T-helper 17 cell (primary cell): Measurements from ENCODE around the gene ARHGEF26. TPM values are rescaled to one million over a fixed set of nuclear protein-coding genes. Genes with fewer than 3 reads are reported as not detected.

ENCODE experiments used
- ATAC-seq: fragments of 150-1000 bp; cut with Tn5 transposase; 2 replicates; pipeline ENCODE4 v1.10.0; 2021; ENCODE audit warnings: mild to moderate bottlenecking, moderate library complexity
- DNase-seq, 3 donors: peaks; one replicate each; pipeline versions ENCODE4 v3.0.0 to v3.0.0-alpha.2; 2020 to 2021
- H3K9me3 ChIP-seq: one replicate; pipeline ENCODE4 v1.7.0; 2013; ENCODE audit warnings: low read length, mild to moderate bottlenecking; ENCODE audit not compliant: control insufficient read depth, poor library complexity, severe bottlenecking
- H3K27ac Mint-ChIP-seq: one replicate; pipeline ENCODE4 v1.8.0; 2022; ENCODE audit warnings: mild to moderate bottlenecking, moderate library complexity, mixed read lengths
- H3K27me3 Mint-ChIP-seq: one replicate; pipeline ENCODE4 v1.8.0; 2022; ENCODE audit warnings: mixed read lengths
- H3K36me3 Mint-ChIP-seq: one replicate; pipeline ENCODE4 v1.8.0; 2022; ENCODE audit warnings: low read depth, mixed read lengths
- H3K4me1 Mint-ChIP-seq: one replicate; pipeline ENCODE4 v1.8.0; 2022; ENCODE audit warnings: mild to moderate bottlenecking, mixed read lengths
- H3K4me3 Mint-ChIP-seq: one replicate; pipeline ENCODE4 v1.8.0; 2022; ENCODE audit warnings: mild to moderate bottlenecking, moderate library complexity, mixed read lengths
- total RNA-seq, 4 donors: library from RNA in 2 of 4; stranded (reverse) in 2 of 4; gene quantifications; one replicate each; pipeline ENCODE4 v1.2.3 and lab custom pipeline; 2022 to 2026

Gene ARHGEF26
- total RNA-seq, 2 donors from 2014 or later, result not detected

DNA sequence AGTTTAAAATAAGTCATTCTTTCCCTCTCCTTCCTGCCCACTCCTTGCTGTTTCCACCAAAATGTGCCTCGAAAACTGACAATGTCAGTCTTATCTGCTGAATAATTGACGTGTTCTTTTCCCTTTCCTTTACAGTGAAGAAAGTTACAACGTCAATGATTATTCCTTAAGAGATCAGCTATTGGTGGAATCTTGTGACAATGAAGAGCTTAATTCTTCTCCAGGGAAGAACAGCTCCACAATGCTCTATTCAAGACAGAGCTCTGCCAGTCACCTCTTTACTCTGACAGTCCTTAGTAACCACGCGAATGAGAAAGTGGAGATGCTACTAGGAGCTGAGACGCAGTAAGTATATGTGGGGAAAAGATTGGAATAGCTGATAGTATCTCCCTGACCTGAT is 119.0 kb downstream of the ARHGEF26 start:
- Mint-ChIP-seq H3K27me3 (peaks cover 6% of the 10 kb centered on the region), H3K4me3 (no peak overlapping the region), H3K36me3 (no peaks in the 10 kb centered on the region), H3K4me1 (no peaks in the 10 kb centered on the region), H3K27ac (no peak overlapping the region)
- no peak for DNase-seq
- ATAC-seq, result no peak
- no peaks in the 10 kb centered on the region for H3K9me3 ChIP-seq

DNA sequence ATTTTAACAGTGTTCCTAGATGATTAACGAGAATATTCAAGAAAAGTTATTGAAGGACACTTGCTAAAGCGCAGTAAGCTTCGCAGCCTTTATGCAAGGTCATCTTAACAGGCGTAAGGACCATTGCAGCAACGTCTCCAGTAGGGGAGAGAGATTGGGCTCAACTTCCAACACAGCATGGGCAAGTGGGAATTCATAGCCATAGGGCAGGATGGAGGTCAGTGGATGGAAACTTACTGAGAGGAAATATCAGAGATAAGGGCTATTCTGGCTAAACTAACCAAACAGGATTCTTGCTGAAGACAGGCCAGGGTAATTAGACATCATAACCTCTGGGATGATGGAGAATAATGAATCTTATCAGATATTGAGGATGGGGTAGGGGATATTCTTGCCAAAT is 120.3 kb downstream of the ARHGEF26 start:
- no peak for DNase-seq
- no peaks in the 10 kb centered on the region for H3K4me1 Mint-ChIP-seq
- H3K9me3 ChIP-seq, result no peaks in the 10 kb centered on the region
- ATAC-seq, result no peak
- H3K27ac Mint-ChIP-seq, result no peak overlapping the region
- no peaks in the 10 kb centered on the region for H3K27me3 Mint-ChIP-seq
- H3K4me3 Mint-ChIP-seq, result no peak overlapping the region
- no peaks in the 10 kb centered on the region for H3K36me3 Mint-ChIP-seq

DNA sequence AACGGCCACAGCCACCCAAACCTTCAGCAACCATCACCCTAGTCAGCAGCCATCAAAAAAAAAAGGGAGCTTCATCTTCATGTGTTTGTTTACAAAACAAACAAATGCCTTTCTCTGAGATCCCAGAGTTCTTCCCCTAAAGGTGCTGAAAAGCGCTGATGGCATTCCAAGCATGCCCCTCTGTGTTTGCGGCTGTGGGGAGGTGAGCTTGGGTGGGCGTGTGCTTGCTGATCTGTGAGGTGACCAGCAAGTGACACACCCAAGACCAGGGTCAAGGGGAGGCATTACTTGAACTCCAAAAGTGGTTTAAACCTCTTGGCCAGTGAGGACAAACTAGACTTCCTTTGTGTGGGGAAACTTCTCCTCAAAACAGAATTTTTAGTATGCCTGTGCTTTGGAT is 121.6 kb downstream of the ARHGEF26 start:
- peaks cover 3% of the 10 kb centered on the region for H3K36me3 Mint-ChIP-seq
- H3K4me3 Mint-ChIP-seq, result no peak overlapping the region
- no peaks in the 10 kb centered on the region for H3K4me1 Mint-ChIP-seq
- H3K27ac Mint-ChIP-seq, result no peak overlapping the region
- ATAC-seq (no peak), DNase-seq (no peak)
- H3K9me3 ChIP-seq, result no peaks in the 10 kb centered on the region
- H3K27me3 Mint-ChIP-seq, result no peaks in the 10 kb centered on the region

DNA sequence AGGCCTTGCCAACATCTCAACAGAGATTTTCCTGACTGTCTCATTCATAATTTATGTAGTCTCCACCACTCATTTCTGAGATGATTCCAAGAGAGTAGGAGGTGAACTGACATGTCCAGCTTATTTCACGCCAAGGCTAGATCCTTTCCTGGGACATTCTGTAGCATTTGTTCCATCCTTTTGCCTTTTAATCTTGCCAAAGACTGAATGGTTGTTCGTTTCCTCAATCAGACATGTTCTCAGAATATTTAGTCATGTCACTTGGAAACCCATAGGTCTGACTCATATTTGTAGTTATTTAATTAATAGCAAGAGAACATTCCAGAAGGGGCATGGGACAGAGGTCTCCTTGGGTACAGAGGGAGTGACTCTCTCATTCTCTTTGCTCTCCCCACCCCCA is 122.2 kb downstream of the ARHGEF26 start:
- H3K4me1 Mint-ChIP-seq, result no peaks in the 10 kb centered on the region
- ATAC-seq (no peak), DNase-seq (no peak)
- no peaks in the 10 kb centered on the region for H3K9me3 ChIP-seq
- peaks cover 3% of the 10 kb centered on the region for H3K36me3 Mint-ChIP-seq
- H3K27ac Mint-ChIP-seq, result no peak overlapping the region
- H3K4me3 Mint-ChIP-seq, result no peak overlapping the region
- no peaks in the 10 kb centered on the region for H3K27me3 Mint-ChIP-seq

DNA sequence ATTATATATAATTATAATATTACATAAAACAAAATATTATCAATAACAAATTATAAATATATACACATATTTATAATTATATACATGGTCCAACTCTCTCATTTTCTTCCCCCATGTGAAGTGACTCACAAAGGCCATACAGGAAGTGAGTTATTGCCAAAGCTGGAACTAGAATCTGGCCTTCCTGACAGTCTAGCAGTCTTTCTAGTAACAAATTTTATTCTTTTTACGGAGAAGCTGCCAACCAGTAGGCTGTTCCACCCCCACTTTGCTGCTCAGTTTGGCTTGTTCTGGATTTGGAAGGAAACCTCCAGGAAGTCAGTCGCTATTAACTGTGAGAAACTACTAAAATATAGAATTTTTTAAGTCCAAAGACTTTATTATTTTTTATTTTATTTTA is 123.5 kb downstream of the ARHGEF26 start:
- Mint-ChIP-seq H3K36me3 (peaks cover 6% of the 10 kb centered on the region), H3K27me3 (no peaks in the 10 kb centered on the region), H3K4me1 (no peaks in the 10 kb centered on the region), H3K4me3 (no peak overlapping the region), H3K27ac (no peak overlapping the region)
- ATAC-seq (no peak), DNase-seq (no peak)
- no peaks in the 10 kb centered on the region for H3K9me3 ChIP-seq

DNA sequence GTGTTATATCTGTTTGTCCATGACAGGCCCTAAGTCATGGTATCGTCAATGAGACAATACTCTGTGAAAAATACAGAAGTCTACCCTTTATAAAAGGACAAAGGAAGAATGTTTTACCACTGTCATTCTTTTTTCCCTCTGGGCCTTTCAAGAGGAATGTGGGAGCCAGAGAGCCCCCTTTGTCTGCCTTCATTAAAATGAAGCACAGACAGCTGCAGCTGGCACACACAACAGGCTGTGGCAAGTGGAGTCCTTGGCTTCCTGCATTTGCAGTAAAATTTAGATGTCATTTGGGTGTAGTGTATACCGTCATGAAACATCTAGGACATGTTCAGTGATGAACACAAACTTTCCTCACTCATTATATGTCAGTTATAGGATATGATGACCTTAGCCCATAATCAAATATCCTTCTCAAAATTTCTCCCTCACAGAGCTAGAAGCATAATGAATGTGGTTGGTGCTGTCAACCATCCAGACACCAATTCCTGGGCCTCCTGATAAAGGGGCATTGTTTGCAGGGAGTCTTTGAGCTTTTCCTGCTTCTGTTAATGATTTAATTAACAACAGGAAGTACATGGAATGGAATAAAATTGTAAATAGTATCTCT is 126.7 kb downstream of the ARHGEF26 start:
- peaks cover 4% of the 10 kb centered on the region for H3K4me1 Mint-ChIP-seq
- no peak for DNase-seq
- no peak overlapping the region for H3K4me3 Mint-ChIP-seq
- peaks cover 16% of the 10 kb centered on the region for H3K36me3 Mint-ChIP-seq
- H3K9me3 ChIP-seq, result no peaks in the 10 kb centered on the region
- ATAC-seq, result no peak
- H3K27me3 Mint-ChIP-seq, result no peaks in the 10 kb centered on the region
- no peak overlapping the region for H3K27ac Mint-ChIP-seq

DNA sequence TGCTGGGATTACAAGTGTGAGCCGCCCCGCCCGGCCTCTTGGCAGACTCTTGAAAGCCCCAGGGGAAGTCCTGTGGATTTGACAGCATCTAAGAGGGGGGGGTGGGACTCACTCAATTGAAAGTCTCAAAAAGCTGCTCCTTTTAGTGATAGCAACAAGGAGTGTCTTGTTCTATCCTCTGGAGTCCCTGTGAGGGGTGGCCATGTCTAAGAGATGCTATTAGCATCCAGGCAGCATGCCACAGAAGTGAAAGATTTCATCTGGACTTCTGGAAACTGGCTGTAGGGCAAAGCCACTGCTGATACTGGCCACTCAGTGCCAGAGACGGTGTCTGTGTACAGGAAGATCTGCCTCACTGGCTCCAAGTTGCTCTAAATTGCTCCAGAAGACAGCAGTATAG is 129.1 kb downstream of the ARHGEF26 start:
- no peaks in the 10 kb centered on the region for H3K27me3 Mint-ChIP-seq
- DNase-seq (no peak), ATAC-seq (no peak)
- peaks cover 22% of the 10 kb centered on the region for H3K36me3 Mint-ChIP-seq
- H3K4me3 Mint-ChIP-seq, result no peak overlapping the region
- no peak overlapping the region for H3K27ac Mint-ChIP-seq
- peaks cover 5% of the 10 kb centered on the region for H3K4me1 Mint-ChIP-seq
- no peaks in the 10 kb centered on the region for H3K9me3 ChIP-seq

DNA sequence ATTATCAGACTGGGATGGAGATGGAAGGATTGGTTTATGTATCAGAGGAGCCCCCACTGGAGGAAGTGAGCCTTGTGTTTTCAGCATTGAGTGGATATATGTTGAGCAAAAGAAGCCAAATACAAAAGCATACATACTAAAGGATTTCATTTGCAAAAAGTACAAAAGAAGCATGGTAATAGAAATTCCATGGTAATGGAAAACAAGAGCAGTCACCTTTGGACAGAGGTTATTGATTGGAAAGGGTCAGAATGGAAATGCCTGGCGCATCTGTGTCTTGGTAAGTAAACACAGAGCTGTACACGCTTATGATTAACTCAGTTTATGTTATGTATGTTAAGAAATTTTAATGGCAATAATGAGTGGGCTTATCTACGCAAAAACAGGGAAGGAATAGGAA is 130.4 kb downstream of the ARHGEF26 start:
- no peak for ATAC-seq
- DNase-seq, result no peak
- peak overlapping the region; percentile 27 for H3K27ac Mint-ChIP-seq
- no peak overlapping the region for H3K4me3 Mint-ChIP-seq
- H3K4me1 Mint-ChIP-seq, result peaks cover 5% of the 10 kb centered on the region
- peaks cover 22% of the 10 kb centered on the region for H3K36me3 Mint-ChIP-seq
- H3K27me3 Mint-ChIP-seq, result no peaks in the 10 kb centered on the region
- no peaks in the 10 kb centered on the region for H3K9me3 ChIP-seq

DNA sequence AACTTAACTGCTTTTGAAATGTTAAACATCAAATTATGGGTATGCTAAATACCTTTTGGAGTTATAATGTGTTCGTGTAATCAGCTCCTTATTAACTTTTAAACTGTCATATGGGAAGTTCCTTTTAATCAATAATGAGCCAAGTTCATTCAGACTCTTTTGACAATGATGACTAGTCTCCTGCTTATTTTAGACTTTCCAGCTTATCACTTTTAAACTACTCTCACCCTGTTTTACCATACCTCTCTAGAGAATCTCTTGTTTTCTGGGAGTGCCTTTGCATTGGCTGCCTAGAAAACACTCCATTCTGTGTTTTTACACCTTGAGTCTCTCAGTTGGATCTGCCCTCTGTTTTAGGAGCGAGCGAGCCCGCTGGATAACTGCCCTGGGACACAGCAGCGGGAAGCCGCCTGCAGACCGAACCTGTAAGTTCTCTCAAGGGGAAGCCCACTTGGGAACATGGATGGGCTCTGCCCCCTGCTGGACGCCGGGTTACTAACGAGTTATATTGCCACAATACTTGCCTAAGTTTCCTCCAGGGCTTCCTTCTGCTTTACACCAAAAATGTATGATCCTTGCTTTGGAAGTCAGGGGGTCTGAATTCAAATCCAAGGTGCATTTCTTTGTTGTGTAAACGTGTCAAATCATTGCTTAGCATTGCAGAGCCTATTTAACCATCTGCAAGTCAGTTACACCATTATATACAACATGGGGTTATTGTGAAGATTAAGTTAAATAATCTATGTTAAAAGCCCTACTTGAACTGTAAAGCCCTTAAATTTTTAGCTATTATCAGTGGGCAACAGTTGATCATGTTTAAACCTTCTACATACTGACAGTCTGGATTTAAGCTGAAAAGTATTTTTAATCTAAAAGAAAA is 131.8 kb downstream of the ARHGEF26 start:
- H3K4me3 Mint-ChIP-seq, result no peak overlapping the region
- DNase-seq (peak; percentile 16 to 47 (median 26)), ATAC-seq (peak; percentile 63)
- peaks cover 19% of the 10 kb centered on the region for H3K36me3 Mint-ChIP-seq
- H3K4me1 Mint-ChIP-seq, result peaks cover 5% of the 10 kb centered on the region
- no peak overlapping the region for H3K27ac Mint-ChIP-seq
- H3K27me3 Mint-ChIP-seq, result no peaks in the 10 kb centered on the region
- no peaks in the 10 kb centered on the region for H3K9me3 ChIP-seq

DNA sequence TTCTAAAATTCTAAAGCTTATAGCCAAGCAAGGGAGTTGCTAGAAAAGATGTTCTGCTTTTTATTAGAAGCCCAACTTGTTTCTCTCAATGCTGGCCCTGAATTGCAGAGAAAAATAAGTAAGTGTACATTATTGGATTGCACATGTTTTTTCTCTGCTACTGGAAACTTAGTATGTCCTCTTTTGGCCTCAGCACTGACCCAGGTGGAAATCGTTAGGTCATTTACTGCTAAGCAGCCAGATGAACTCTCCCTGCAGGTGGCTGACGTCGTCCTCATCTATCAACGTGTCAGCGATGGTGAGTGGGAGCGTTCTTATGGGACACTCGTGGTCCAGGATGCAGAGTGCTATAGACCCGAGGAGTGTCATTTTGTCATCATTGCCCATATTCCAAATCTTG is 133.3 kb downstream of the ARHGEF26 start:
- Mint-ChIP-seq H3K4me1 (peaks cover 8% of the 10 kb centered on the region), H3K36me3 (peaks cover 21% of the 10 kb centered on the region), H3K27ac (peak overlapping the region; percentile 21), H3K4me3 (no peak overlapping the region), H3K27me3 (no peaks in the 10 kb centered on the region)
- DNase-seq (no peak), ATAC-seq (no peak)
- H3K9me3 ChIP-seq, result no peaks in the 10 kb centered on the region

DNA sequence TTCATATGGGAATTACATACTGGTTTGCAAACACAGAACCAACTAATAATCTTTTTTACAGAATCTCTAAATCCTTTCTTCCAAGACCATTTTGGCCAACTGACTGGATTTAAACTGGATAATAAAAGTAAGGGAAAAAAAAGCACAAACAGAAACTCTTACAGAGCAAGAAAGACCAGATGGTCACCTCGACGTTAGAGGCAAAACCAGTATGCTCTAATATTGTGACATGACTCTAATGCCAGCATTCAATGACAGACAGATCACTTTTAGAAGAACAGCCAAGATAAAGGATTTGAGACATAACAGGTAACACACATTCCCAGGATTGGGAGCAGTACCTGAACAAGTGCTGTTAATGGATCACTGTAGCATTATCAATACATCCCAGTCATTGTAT is 152.2 kb downstream of the ARHGEF26 start:
- Mint-ChIP-seq H3K36me3 (peaks cover 17% of the 10 kb centered on the region), H3K27ac (no peak overlapping the region), H3K4me3 (no peak overlapping the region), H3K4me1 (peaks cover 8% of the 10 kb centered on the region), H3K27me3 (no peaks in the 10 kb centered on the region)
- DNase-seq (no peak), ATAC-seq (no peak)
- H3K9me3 ChIP-seq, result no peaks in the 10 kb centered on the region

DNA sequence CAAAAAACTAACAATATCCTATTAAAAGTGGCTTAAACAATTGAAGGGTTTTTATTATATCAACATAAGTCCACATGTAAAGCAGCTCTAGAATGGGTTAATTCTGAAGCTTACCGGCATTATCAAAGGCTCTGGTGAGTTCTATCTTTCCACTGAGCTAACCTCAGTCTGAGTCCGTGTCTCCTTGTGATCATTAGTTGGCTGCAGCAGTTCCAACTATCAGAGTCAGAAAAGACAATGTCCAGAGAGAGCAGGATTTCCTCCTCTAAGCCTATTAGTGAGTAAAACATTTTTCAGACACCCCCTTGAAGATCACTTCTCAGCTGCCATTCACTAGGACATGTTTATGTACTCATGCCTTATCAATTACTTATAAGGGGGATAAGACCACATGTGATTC is 153.2 kb downstream of the ARHGEF26 start:
- DNase-seq, result no peak
- H3K27ac Mint-ChIP-seq, result no peak overlapping the region
- H3K4me1 Mint-ChIP-seq, result peaks cover 8% of the 10 kb centered on the region
- no peak overlapping the region for H3K4me3 Mint-ChIP-seq
- peaks cover 13% of the 10 kb centered on the region for H3K36me3 Mint-ChIP-seq
- no peaks in the 10 kb centered on the region for H3K27me3 Mint-ChIP-seq
- no peaks in the 10 kb centered on the region for H3K9me3 ChIP-seq
- ATAC-seq, result no peak

DNA sequence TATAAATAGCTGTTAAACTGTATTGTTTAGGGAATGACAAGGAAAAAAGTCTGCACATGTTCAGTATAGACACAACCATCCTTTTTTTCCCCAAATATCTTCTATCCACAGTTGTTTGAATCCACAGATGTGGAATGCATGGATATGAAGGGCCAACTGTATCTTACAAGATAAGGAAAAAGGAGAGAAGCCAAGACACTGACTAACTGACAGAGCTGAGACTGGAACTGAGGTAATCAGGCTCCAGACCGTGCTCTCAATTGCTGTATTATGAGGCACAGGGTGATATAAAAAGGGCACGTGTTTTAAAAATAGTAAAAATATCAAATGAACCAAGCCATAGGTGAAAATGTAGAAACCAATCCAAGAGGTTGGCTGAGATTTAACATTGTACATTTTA is 154.1 kb downstream of the ARHGEF26 start:
- Mint-ChIP-seq H3K36me3 (peaks cover 13% of the 10 kb centered on the region), H3K4me1 (peaks cover 8% of the 10 kb centered on the region), H3K27me3 (no peaks in the 10 kb centered on the region), H3K4me3 (no peak overlapping the region), H3K27ac (no peak overlapping the region)
- H3K9me3 ChIP-seq, result no peaks in the 10 kb centered on the region
- ATAC-seq, result no peak
- DNase-seq, result no peak

DNA sequence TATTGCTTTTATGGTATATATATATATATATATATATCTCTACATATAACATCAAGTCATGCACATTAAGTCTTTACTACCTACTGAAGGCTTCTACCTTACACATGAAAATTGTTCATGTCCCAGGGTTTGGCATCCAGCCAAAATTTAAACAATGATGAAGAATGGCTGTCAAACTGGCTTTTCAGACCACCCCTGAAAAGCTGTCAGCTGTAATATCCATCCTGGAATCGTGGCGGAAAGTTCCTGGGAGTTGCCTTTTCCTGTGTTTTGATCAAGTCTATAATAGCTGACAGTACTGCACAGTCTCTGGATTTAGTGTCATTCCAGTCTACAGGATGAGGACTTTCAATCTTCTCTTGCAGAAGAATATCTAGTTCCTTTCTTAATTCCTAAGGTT is 154.8 kb downstream of the ARHGEF26 start:
- Mint-ChIP-seq H3K4me3 (no peak overlapping the region), H3K4me1 (peaks cover 8% of the 10 kb centered on the region), H3K27ac (no peak overlapping the region), H3K36me3 (peaks cover 13% of the 10 kb centered on the region), H3K27me3 (no peaks in the 10 kb centered on the region)
- no peaks in the 10 kb centered on the region for H3K9me3 ChIP-seq
- ATAC-seq (no peak), DNase-seq (no peak)
